ENCODE data around the gene KRR1.
A peak's percentile ranks its signal among the peaks of the same experiment; 100 is the strongest.
"Not testable (repeated sequence)": the region's sequence is repeated elsewhere in the genome, so short reads cannot be mapped to it uniquely, and the experiment has no call there.

The KRR1 gene

DNA sequence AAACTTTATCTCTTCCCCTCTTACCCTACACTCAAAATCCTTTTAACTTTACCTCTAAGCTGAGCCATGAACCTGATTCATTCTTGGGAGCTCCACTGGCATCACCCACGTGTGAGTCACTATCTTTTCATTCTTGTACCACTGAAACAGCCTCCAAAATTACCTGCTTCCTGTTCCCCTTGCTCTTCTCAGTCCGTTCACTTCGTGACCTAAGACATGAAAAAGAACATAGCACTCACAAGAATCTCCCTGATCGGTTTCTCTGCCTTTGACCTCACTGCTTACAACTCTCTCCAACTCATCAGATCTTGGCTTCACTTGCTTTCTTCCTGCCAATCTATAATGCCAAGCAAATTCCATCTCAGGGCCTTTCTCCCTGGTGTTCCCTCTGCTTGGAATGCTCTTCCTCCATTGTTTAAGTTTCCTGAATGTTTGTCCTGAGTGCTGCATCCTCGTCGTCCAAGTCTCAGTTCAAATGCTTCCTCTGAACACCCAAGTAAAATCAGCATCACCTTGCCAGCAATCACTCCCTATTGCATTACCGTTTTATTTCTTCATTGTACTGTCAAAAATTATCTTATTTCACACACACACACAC, 21.7 kb downstream of the KRR1 start:
- peak overlapping the region; percentile 6 for H3K4me3 Mint-ChIP-seq
- peaks cover 39% of the 10 kb centered on the region for H3K4me1 Mint-ChIP-seq
- H3K27ac Mint-ChIP-seq, result peak overlapping the region; percentile 71
- no peaks in the 10 kb centered on the region for H3K27me3 Mint-ChIP-seq
- H3K9me3 Mint-ChIP-seq, result no peaks in the 10 kb centered on the region
- peak; percentile 87 for ATAC-seq
- H3K36me3 Mint-ChIP-seq, result peaks cover 29% of the 10 kb centered on the region

DNA sequence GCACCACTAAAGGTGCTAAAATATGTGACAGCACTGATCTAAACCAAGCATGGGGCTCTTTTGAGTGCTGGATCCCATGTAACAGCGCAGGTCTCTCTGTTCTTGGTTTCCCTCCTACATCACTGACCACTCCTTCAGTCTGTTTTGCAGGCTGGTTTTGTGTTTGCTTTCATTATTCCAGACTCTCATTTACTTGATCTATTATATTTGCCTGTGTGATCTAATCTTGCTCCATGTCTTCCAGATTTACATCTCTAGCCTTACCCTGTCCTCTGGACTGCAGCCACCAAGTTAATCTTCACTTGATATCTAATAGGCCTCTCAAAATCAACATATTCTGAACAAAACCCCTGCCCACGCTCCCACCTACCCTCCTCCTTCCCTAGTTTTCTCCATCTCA, 22.2 kb downstream of the KRR1 start:
- peaks cover 41% of the 10 kb centered on the region for H3K4me1 Mint-ChIP-seq
- peak overlapping the region; percentile 6 for H3K4me3 Mint-ChIP-seq
- H3K9me3 Mint-ChIP-seq, result no peaks in the 10 kb centered on the region
- peak overlapping the region; percentile 71 for H3K27ac Mint-ChIP-seq
- ATAC-seq, result peak; percentile 31
- no peaks in the 10 kb centered on the region for H3K27me3 Mint-ChIP-seq
- peaks cover 26% of the 10 kb centered on the region for H3K36me3 Mint-ChIP-seq

DNA sequence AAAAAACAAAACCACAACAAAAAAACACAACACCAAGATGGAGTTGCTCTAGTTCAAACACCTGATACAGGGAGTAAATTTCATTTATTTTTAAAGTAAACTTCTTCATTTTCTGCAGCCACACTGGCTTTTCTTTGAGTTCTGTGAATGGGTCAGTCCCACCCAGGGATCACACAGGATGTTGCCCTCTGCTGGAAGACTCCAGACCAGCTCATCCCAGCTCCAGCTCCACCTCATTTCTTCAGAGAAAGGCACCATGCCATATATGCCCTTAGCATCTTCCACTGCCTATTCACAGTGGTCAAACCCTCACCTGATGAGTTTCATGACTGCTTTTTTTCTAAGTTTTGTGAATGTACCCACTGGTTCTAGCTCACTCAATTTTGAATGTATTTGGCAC, 22.9 kb downstream of the KRR1 start:
- H3K4me3 Mint-ChIP-seq, result no peak overlapping the region
- H3K4me1 Mint-ChIP-seq, result peaks cover 41% of the 10 kb centered on the region
- H3K9me3 Mint-ChIP-seq, result no peaks in the 10 kb centered on the region
- H3K27me3 Mint-ChIP-seq, result no peaks in the 10 kb centered on the region
- no peak overlapping the region for H3K27ac Mint-ChIP-seq
- peaks cover 20% of the 10 kb centered on the region for H3K36me3 Mint-ChIP-seq
- no peak for ATAC-seq

DNA sequence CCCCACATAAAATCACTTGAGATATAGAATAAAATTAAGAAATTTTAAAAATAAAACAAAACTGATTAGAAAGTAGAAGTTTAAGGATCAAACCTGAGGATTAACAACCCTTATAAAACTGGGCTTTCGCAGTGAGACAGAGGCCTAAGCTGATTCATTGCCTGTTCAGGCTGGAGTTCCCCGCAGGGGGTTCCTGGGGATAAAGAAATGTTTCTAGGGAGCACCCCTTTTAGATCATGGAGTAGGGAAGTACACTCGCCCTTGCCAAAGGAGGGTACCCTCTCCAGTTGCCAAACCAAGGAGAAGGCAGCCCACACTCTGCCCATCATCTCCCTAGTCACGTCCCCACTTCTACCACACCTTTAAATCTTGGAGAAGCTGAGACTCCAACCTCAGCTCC, 24.1 kb downstream of the KRR1 start:
- Mint-ChIP-seq H3K27me3 (no peaks in the 10 kb centered on the region), H3K36me3 (peaks cover 25% of the 10 kb centered on the region), H3K4me3 (no peak overlapping the region), H3K4me1 (peaks cover 49% of the 10 kb centered on the region), H3K27ac (peak overlapping the region; percentile 56), H3K9me3 (no peaks in the 10 kb centered on the region)
- ATAC-seq, result no peak

DNA sequence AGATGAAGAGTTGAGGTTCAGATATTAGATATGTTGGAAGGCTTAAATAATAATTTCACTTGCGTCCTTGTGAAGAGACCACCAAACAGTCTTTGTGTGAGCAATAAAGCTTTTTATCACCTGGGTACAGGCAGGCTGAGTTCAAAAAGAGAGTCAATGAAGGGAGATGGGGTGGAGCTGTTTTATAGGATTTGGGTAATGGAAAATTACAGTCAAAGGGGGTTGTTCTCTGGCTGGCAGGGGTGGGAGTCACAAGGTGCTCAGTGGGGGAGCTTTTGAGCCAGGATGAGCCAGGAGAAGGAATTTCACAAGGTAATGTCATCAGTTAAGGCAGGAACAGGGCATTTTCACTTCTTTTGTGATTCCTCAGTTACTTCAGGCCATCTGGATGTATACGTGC, 27.0 kb downstream of the KRR1 start:
- Mint-ChIP-seq H3K36me3 (peaks cover 14% of the 10 kb centered on the region), H3K27ac (peak overlapping the region; percentile 92), H3K4me1 (peaks cover 66% of the 10 kb centered on the region)
- not testable (repeated sequence) for H3K27me3 Mint-ChIP-seq, H3K9me3 Mint-ChIP-seq, H3K4me3 Mint-ChIP-seq, ATAC-seq

DNA sequence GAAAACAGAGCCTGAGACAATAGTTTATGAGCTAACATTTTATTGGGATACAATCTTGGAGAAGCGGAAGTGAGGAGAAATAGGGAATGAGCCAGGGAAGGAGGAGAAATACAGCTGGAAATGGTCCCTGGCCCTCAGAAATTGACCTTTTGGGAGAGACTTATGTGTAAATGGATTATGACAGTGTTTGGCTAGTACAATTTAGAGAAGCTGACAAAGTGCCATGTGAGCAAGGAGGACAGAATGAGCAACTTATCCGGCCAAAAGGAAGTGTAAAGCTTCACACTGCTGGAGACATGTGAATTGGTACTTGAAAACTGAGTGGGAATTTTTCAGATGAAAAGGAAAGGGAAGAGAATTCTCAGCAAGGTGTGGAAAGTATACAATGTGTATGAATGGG, 28.0 kb downstream of the KRR1 start:
- peaks cover 70% of the 10 kb centered on the region for H3K4me1 Mint-ChIP-seq
- H3K36me3 Mint-ChIP-seq, result peaks cover 11% of the 10 kb centered on the region
- peak overlapping the region; percentile 46 for H3K4me3 Mint-ChIP-seq
- peak overlapping the region; percentile 92 for H3K27ac Mint-ChIP-seq
- H3K27me3 Mint-ChIP-seq, result no peaks in the 10 kb centered on the region
- ATAC-seq, result no peak
- no peaks in the 10 kb centered on the region for H3K9me3 Mint-ChIP-seq

DNA sequence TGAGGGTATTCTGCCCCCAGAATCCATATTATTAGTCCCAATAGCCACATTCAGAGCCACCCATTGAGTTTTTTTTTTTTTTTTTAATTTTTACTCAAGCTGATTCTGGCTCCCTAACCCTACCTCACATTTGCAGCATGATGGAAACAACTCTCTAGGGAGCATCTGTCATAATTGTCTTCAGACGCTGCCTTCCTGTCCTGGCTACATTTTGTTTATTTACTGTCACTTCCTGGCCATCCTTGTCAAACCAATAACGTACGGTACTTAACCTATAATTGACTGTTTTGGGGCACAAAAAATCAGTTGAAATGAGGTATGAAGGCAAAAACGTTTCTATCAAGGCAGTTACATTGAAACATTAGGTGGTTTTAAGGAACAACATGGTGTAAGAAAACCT, 28.8 kb downstream of the KRR1 start:
- Mint-ChIP-seq H3K4me1 (peaks cover 70% of the 10 kb centered on the region), H3K36me3 (peaks cover 10% of the 10 kb centered on the region), H3K27ac (peak overlapping the region; percentile 92), H3K9me3 (no peaks in the 10 kb centered on the region), H3K4me3 (peak overlapping the region; percentile 93), H3K27me3 (no peaks in the 10 kb centered on the region)
- no peak for ATAC-seq

DNA sequence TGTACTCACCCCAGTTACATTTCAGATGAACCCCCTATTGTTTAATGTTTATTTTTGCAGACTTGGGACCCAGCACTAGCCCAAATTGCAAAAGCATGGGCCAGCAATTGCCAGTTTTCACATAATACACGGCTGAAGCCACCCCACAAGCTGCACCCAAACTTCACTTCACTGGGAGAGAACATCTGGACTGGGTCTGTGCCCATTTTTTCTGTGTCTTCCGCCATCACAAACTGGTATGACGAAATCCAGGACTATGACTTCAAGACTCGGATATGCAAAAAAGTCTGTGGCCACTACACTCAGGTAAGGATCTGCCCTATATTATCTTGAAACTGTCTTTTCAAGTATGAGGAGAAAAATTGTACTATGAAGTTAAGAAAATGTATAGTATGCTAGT, 29.6 kb downstream of the KRR1 start:
- H3K4me3 Mint-ChIP-seq, result peak overlapping the region; percentile 93
- H3K27ac Mint-ChIP-seq, result peak overlapping the region; percentile 92
- H3K4me1 Mint-ChIP-seq, result peaks cover 75% of the 10 kb centered on the region
- H3K27me3 Mint-ChIP-seq, result no peaks in the 10 kb centered on the region
- H3K36me3 Mint-ChIP-seq, result peaks cover 6% of the 10 kb centered on the region
- no peak for ATAC-seq
- no peaks in the 10 kb centered on the region for H3K9me3 Mint-ChIP-seq

DNA sequence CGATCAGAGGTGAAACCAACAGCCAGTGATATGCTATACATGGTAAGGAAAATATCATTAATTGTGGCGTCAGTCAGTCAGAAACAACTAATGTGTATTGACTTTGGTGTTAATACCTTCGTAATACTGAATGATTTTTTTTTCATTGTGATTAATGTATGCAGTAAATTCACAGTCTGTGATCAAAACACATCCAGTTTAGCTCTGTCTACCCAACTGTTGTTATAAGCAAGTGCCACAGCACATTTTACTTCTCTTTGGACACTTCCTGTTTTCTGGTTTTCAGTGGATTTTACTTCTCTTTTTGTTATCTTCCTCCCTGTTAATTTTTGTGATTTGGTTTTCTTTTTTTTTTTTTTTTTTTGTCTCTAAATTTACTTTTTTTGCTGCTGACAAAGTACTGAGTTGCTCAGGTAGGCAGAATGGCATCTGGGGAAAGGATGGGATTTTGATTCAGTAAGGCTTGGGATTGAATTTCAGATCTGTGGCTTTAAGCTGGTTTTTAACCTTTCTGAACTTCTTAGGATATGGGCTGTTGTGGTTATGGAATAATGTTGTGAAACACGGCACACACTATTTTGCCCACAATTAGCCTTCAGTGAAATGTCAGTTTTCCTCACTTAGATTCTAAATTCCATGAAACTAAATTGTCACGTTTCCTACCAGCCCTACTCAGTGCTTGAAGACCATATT, 30.2 kb downstream of the KRR1 start:
- Mint-ChIP-seq H3K9me3 (no peaks in the 10 kb centered on the region), H3K27me3 (no peaks in the 10 kb centered on the region), H3K4me3 (peak overlapping the region; percentile 93)

DNA sequence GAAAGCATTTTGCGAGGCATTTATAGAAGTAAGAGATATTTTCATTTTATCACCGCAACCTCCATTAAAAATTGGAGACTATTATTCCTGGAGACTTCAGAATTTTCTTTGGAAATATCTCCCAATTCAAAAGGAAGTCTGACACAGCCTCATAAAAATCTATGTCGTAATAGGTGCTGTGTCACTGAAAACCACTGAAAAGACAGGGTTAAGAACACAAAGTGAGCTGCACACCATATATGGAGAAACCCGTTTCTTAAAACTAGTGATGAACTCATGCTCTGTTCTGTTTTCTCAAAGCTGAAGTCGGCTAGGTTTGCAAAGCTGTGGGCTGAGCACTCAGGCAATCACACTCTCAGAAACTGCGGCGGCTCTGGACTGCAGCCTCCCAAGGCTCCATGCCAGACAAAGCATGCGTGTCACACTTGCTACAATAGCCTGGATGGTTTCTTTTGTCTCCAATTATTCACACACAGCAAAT, 30.9 kb downstream of the KRR1 start, which contains the start of gene GLIPR1:
Gene GLIPR1 (plus strand): TSS at position 287 of the 481 bp plus-strand sequence. CDS start 126 bp downstream, at position 413.
- H3K27ac Mint-ChIP-seq, result peak within 1 kb of the TSS; percentile 92
- H3K4me3 Mint-ChIP-seq, result peak within 1 kb of the TSS; percentile 93
- H3K36me3 Mint-ChIP-seq, result peaks cover 6% of the 10 kb centered on the region
- no peaks in the 10 kb centered on the region for H3K27me3 Mint-ChIP-seq
- peaks cover 82% of the 10 kb centered on the region for H3K4me1 Mint-ChIP-seq
- peak; percentile 94 for ATAC-seq
- no peaks in the 10 kb centered on the region for H3K9me3 Mint-ChIP-seq

More for the DNA sequence above, 30.2 kb downstream of the KRR1 start:
- H3K36me3 Mint-ChIP-seq, result peaks cover 6% of the 10 kb centered on the region
- peak; percentile 68 for ATAC-seq
- H3K4me1 Mint-ChIP-seq, result peaks cover 78% of the 10 kb centered on the region
- H3K27ac Mint-ChIP-seq, result peak overlapping the region; percentile 92

DNA sequence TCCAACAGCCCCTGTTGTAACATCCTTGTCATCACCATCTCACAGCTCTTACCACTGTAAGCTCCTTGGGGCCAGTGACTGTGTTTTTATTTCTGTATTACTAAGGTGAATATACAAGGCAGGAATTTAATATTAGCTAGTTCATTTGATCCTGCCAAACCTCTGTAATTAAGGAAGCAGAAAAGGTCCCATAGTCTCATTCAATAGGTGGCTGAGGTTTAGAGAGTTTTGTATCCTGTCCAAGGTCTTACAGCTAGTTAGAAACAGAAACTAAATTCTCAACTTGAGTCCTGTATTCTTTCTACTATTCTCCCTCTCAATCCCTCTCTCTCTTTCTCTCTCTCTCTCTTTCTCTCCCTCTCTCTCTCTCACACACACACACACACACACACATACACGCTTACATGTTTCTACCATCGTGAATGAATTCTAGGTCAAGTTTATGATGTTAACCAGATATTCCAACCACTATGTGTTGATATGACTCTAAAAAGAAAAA, 31.4 kb downstream of the KRR1 start:
- H3K27ac Mint-ChIP-seq, result peak overlapping the region; percentile 92
- H3K9me3 Mint-ChIP-seq, result no peaks in the 10 kb centered on the region
- no peaks in the 10 kb centered on the region for H3K27me3 Mint-ChIP-seq
- peaks cover 6% of the 10 kb centered on the region for H3K36me3 Mint-ChIP-seq
- peaks cover 82% of the 10 kb centered on the region for H3K4me1 Mint-ChIP-seq
- ATAC-seq, result peak; percentile 22
- peak overlapping the region; percentile 93 for H3K4me3 Mint-ChIP-seq

DNA sequence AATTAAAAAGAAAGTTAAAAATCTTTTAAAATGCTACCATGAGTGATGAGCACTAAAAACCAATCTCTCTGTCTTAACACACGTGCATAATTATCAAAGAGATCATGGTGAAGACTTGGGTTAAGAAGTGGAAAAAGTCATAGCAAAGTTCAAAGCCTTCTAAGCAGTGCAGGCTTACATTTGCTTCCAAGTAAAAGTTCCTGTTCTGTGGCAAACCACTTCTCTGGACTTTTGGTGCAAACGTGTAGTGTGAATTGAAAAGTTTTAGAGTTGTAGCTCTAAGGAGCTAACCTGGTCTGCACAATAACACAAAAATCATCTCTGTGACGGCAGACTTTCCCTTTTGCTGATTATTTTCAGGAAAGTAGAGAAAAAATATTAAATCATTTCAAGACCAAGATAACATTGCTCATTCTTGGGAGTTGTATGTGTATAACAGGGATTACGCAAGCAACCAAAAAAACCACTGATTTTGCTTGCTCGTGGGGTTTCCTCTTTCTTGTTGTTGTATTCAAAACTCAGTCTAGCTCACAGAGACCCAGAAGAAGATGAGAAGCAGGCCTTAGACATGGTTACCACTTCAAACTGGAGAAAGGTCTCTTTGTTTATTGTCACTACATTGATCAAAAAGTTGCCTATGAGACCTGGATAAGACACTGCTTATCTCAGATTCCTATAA, 33.2 kb downstream of the KRR1 start:
- Mint-ChIP-seq H3K27me3 (no peaks in the 10 kb centered on the region), H3K4me3 (peak overlapping the region; percentile 16), H3K9me3 (no peaks in the 10 kb centered on the region), H3K4me1 (peaks cover 66% of the 10 kb centered on the region), H3K36me3 (peaks cover 3% of the 10 kb centered on the region), H3K27ac (peak overlapping the region; percentile 92)
- ATAC-seq, result peak; percentile 68

DNA sequence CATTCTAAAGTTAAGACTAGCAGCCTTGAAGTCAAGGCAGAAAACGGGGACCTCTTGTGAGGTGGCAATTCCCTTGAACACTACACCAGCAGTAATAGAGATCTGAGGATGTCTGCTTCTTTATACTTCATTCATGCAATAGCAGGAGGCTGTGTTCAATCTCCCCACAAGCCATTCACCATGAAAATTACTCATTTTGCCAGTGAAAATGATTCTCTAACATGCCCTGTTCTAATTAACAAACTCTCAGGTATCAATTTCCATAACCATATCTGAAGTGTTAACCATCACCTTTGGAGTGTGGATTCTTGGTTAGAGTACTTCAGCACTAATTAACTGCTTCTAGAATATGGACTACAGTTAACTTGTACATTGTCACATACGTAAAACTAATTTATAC, 34.3 kb downstream of the KRR1 start:
- ATAC-seq, result no peak
- no peak overlapping the region for H3K27ac Mint-ChIP-seq
- H3K27me3 Mint-ChIP-seq, result no peaks in the 10 kb centered on the region
- H3K4me3 Mint-ChIP-seq, result no peak overlapping the region
- no peaks in the 10 kb centered on the region for H3K36me3 Mint-ChIP-seq
- peaks cover 55% of the 10 kb centered on the region for H3K4me1 Mint-ChIP-seq
- H3K9me3 Mint-ChIP-seq, result no peaks in the 10 kb centered on the region

DNA sequence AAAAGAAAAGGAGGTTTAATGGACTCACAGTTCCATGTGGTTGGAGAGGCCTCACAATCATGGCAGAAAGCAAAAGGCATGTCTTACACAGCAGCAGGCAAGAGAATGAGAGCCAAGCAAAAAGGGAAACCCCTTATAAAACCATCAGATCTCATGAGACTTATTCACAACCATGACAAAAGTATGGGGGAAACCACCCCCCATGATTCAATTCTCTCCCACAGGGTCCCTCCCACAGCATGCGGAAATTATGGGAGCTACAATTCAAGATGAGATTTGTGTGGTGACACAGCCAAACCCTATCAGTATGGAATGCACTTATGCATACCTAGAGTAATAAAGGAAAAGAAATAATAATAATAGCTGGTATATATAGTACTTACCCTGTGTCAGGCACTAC, 35.3 kb downstream of the KRR1 start:
- no peaks in the 10 kb centered on the region for H3K27me3 Mint-ChIP-seq
- H3K4me1 Mint-ChIP-seq, result peaks cover 54% of the 10 kb centered on the region
- no peak for ATAC-seq
- H3K9me3 Mint-ChIP-seq, result no peaks in the 10 kb centered on the region
- no peaks in the 10 kb centered on the region for H3K36me3 Mint-ChIP-seq
- H3K4me3 Mint-ChIP-seq, result no peak overlapping the region
- no peak overlapping the region for H3K27ac Mint-ChIP-seq

DNA sequence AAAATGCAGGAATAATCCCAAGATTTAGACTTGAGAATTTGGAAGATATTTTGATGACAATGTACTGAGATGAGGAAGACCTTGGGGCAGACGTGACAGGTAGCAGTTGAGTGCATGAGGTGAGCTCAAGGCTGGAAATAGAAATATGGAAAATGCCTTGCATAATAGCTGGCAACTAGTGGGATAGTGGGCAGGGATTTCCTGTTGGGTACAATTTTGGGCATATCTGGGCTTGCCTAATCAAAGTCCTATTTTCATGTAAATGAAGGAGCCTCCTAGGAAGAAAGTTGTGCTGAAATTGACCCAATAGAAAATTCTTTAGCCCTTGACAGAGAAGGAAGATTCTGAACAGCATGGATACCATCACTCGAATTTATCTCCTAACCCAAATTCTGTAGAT, 37.3 kb downstream of the KRR1 start:
- ATAC-seq, result no peak
- no peaks in the 10 kb centered on the region for H3K27me3 Mint-ChIP-seq
- H3K36me3 Mint-ChIP-seq, result no peaks in the 10 kb centered on the region
- peaks cover 45% of the 10 kb centered on the region for H3K4me1 Mint-ChIP-seq
- no peak overlapping the region for H3K4me3 Mint-ChIP-seq
- no peak overlapping the region for H3K27ac Mint-ChIP-seq
- H3K9me3 Mint-ChIP-seq, result no peaks in the 10 kb centered on the region

Measured in stimulated activated memory B cell treated with anti-CD40 and anti-IgM and Interleukin-4, amounts not matched to agents 10 μg/mL and 1 μg/mL and 100 μg/mL, for 72 hours (primary cell).